Measurements from ENCODE around the gene TMPRSS7. TPM values are rescaled to one million over a fixed set of nuclear protein-coding genes. Genes with fewer than 3 reads are reported as not detected.

The TMPRSS7 gene
- total RNA-seq, 4 donors from 2014 or later: not detected

DNA sequence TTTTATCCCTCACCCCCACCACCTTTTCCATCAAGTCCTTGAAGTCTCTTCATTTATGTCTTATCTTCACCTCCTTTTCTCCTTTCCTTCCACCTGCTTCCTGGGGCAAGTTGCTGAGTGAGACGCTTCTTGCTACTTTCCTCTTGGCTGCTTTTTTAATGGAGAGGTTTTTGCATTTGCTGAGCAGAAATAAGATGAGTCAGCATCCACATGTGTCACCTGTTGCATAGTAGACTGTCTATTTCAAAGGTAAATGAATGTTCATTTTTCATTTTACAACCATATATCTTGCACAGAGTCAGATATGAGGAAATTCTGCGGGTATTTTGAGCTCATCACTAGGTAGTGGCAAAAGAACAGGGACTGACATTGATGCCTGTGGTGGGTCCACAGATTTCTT, 70.2 kb downstream of the TMPRSS7 start:
- no peak for DNase-seq
- 90 to 98% methylated on average over 2 of the region's 2 CpGs for WGBS, 2 donors (ENCODE audit: low coverage in 1 of 2)
- TF ChIP-seq CTCF (IDR thresholded peaks at IDR 0.05) (no peak), EP300 (IDR thresholded peaks at IDR 0.05; ENCODE audit: low read depth) (no peak), POLR2AphosphoS5 (IDR thresholded peaks at IDR 0.05) (no peak), POLR2A (IDR thresholded peaks at IDR 0.05) (no peak)
- Histone ChIP-seq H3K27me3 (no peaks in the 10 kb centered on the region), H3K27ac (no peak overlapping the region), H3K4me1 (peaks cover 0 to 8% (median 1%) of the 10 kb centered on the region in 4 donors), H3K9me3 (no peaks in the 10 kb centered on the region), H3K36me3 (no peaks in the 10 kb centered on the region), H3K4me3 (no peak overlapping the region)
- intact Hi-C loops (cut with DNase I; ENCODE audit: low total_unique reads) (no loop called here), in situ Hi-C loops (cut with MboI; ENCODE audit: low pct_ligation_motif_present in 1 of 4, low pct_unique_long_range_greater_than_20kb in 1 of 4, low sequenced_read_pairs in 3 of 4) (loop anchor here in 2 of 4 donors (25.0 kb wide), 3 partner anchors 183 to 883 kb away; partner anchors contain the start of genes CD200R1 (in 1 of the 2), GTPBP8 (in 1 of the 2) and SLC9C1 (in 1 of the 2))

DNA sequence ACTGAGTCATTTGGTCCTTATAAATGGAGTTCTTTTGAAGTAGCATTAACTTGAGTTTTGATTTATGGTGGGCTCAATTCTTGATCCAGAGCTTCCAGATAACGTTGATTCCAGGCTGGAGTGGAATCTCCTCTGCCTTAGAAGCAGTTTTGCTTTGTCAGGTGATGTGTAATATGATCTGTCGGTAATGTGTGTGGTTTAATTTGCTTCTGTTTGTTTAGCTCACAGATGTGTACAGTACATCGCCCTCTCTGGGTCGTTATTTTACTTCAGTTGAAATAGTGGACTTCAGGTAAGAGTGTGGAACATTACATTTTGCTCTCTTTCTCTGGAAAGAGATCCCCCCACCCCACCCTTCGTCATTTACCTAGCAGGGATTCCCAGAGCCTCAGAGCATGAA, 74.8 kb downstream of the TMPRSS7 start:
- no peak for DNase-seq
- intact Hi-C loops (cut with DNase I; ENCODE audit: low total_unique reads) (no loop called here), in situ Hi-C loops (cut with MboI; ENCODE audit: low pct_ligation_motif_present in 1 of 4, low pct_unique_long_range_greater_than_20kb in 1 of 4, low sequenced_read_pairs in 3 of 4) (loop anchor here in 2 of 4 donors (25.0 kb wide), 3 partner anchors 178 to 878 kb away; partner anchors contain the start of genes CD200R1 (in 1 of the 2), GTPBP8 (in 1 of the 2) and SLC9C1 (in 1 of the 2))
- Histone ChIP-seq H3K9me3 (no peaks in the 10 kb centered on the region), H3K4me3 (no peak overlapping the region), H3K27me3 (no peaks in the 10 kb centered on the region), H3K27ac (no peak overlapping the region), H3K4me1 (peaks cover 0 to 8% (median 1%) of the 10 kb centered on the region in 4 donors), H3K36me3 (no peaks in the 10 kb centered on the region)
- 47 to 83% methylated on average over 1 to 5 of the region's 5 CpGs for WGBS, 2 donors (ENCODE audit: low coverage in 1 of 2)
- no peak for TF ChIP-seq EP300 (IDR thresholded peaks at IDR 0.05; ENCODE audit: low read depth)
- TF ChIP-seq CTCF (IDR thresholded peaks at IDR 0.05): no peak
- TF ChIP-seq POLR2A (IDR thresholded peaks at IDR 0.05): no peak
- TF ChIP-seq POLR2AphosphoS5 (IDR thresholded peaks at IDR 0.05): no peak

DNA sequence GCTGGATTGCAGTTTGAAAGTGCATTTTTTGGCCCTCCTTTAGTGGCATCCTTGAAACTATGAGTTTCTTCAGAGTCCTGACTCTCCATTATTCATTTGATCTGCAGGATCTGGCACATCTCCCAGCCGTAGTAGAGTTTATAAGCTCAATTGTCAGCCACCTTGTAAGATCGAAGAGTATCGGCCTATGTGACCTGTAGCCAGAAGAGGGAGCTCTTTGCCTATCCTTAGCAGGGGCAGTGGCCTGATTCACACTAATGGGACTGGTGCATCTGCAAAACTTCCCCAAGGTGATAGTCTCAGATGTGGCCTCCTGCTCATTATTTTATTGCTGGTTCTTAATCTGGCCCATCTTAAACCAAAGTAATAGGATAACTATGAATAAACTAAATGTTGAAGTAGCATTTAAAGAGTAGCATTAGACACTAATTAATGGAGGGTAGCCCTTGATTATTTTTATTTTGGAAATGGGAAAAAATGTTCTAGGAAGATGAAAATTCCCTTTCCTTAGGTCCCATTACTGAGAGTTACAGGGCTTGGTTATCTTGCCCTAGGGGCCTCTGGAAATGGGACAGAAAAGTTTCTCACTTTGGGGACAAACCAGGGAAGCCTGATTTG, 77.4 kb downstream of the TMPRSS7 start:
- intact Hi-C loops (cut with DNase I; ENCODE audit: low total_unique reads): no loop called here
- in situ Hi-C loops (cut with MboI; ENCODE audit: low pct_ligation_motif_present in 1 of 4, low pct_unique_long_range_greater_than_20kb in 1 of 4, low sequenced_read_pairs in 3 of 4): loop anchor here in 2 of 4 donors (25.0 kb wide), 3 partner anchors 175 to 875 kb away; partner anchors contain the start of genes CD200R1 (in 1 of the 2), GTPBP8 (in 1 of the 2) and SLC9C1 (in 1 of the 2)
- DNase-seq: peak; percentile 60
- H3K27ac ChIP-seq: no peak overlapping the region
- WGBS, 2 donors (ENCODE audit: low coverage in 1 of 2): 16% methylated on average over 3 of the region's 3 CpGs; no CpG with 5 or more reads in 1 of the 2 donors
- no peak overlapping the region for H3K4me3 ChIP-seq
- no peak for TF ChIP-seq POLR2AphosphoS5 (IDR thresholded peaks at IDR 0.05)
- TF ChIP-seq CTCF (IDR thresholded peaks at IDR 0.05): peak; percentile 54 to 65 (median 64)
- H3K27me3 ChIP-seq: no peaks in the 10 kb centered on the region
- H3K9me3 ChIP-seq: no peaks in the 10 kb centered on the region
- H3K4me1 ChIP-seq: peaks cover 0 to 8% (median 1%) of the 10 kb centered on the region in 4 donors
- no peaks in the 10 kb centered on the region for H3K36me3 ChIP-seq

GRCh38 chr3:112114576-112115160, 80.1 kb downstream of the TMPRSS7 start:
- DNase-seq: no peak
- Histone ChIP-seq H3K27ac (no peak overlapping the region), H3K9me3 (no peaks in the 10 kb centered on the region), H3K27me3 (no peaks in the 10 kb centered on the region), H3K36me3 (no peaks in the 10 kb centered on the region), H3K4me1 (peaks cover 0 to under 1% (median 0%) of the 10 kb centered on the region in 4 donors), H3K4me3 (no peak overlapping the region)
- intact Hi-C loops (cut with DNase I; ENCODE audit: low total_unique reads): no loop called here
- no peak for TF ChIP-seq CTCF (IDR thresholded peaks at IDR 0.05)
- TF ChIP-seq POLR2A (IDR thresholded peaks at IDR 0.05): no peak
- TF ChIP-seq EP300 (IDR thresholded peaks at IDR 0.05; ENCODE audit: low read depth): no peak
- no peak for TF ChIP-seq POLR2AphosphoS5 (IDR thresholded peaks at IDR 0.05)
- 70 to 82% methylated on average over 2 to 6 of the region's 6 CpGs for WGBS, 2 donors (ENCODE audit: low coverage in 1 of 2)
- in situ Hi-C loops (cut with MboI; ENCODE audit: low pct_ligation_motif_present in 1 of 4, low pct_unique_long_range_greater_than_20kb in 1 of 4, low sequenced_read_pairs in 3 of 4): loop anchor here in 2 of 4 donors (25.0 kb wide), 3 partner anchors 173 to 873 kb away; partner anchors contain the start of genes CD200R1 (in 1 of the 2), GTPBP8 (in 1 of the 2) and SLC9C1 (in 1 of the 2)

Measured in transverse colon (tissue), 4 donors.